ENCODE measurements around the gene SYP. TPM values are rescaled to one million over a fixed set of nuclear protein-coding genes. Genes with fewer than 3 reads are reported as not detected.
A peak's percentile ranks its signal among the peaks of the same experiment; 100 is the strongest.

Gene SYP
- 0.27 to 0.33 TPM (median 0.32 TPM) in 3 replicates for total RNA-seq

DNA sequence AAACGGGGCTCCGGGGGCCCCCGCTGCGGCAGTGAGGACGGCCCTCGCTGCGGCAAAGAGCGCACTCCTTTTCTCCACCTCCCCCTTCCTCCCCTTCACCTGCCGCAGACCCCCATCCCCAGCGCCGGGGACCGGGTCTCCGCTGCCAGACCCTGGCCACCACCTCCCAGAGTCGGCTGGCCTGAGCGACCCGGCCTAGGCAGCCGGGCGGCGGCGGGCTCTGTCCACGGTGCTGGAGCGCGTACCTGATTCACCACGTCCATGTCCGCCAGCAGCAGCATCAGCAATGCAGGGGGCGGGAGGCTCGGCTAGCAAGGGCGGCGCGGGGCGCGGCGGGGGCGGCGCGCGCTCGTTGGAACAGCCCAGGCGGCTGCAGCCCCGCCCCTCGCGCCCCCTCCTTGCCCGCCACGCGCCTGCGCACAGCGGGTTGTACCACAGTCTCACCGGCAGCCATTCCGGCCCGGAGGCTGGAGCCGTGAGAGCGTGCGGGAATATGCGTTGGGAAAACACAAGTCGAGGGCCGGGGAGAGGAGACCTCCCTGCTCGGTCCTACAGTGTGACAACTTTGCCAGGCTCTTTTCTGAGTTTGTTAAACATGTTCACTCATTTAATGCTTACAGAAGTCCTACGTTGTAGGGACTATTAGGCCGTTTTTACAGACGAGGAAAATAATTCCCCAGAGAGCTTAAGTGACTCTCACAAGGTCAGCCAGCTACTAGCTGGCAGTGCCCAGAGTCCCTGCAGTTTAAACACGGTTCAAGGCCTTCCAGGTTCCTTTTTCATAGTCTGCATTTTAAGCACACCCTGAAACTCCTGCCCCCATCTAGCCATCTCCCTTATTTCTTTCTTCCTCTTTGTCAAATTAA is at the start of gene SYP:
SYP (minus strand) TSS at position 288 of the 866 bp plus-strand sequence; CDS start at position 281, 7 bp downstream.
- TF ChIP-seq CTCF (IDR thresholded peaks at IDR 0.05; ENCODE audit: unreplicated experiment), result no peak
- Mint-ChIP-seq H3K36me3 (no peaks in the 10 kb centered on the region), H3K9me3 (peaks cover 25% of the 10 kb centered on the region), H3K4me3 (no peak within 1 kb of the TSS), H3K4me1 (peaks cover 5% of the 10 kb centered on the region), H3K27me3 (ENCODE audit: low read depth) (peaks cover 28% of the 10 kb centered on the region), H3K27ac (no peak within 1 kb of the TSS)
- peak; percentile 86 to 91 for DNase-seq (ENCODE audit: low spot score in 2 of 2, unreplicated experiment in 2 of 2)

DNA sequence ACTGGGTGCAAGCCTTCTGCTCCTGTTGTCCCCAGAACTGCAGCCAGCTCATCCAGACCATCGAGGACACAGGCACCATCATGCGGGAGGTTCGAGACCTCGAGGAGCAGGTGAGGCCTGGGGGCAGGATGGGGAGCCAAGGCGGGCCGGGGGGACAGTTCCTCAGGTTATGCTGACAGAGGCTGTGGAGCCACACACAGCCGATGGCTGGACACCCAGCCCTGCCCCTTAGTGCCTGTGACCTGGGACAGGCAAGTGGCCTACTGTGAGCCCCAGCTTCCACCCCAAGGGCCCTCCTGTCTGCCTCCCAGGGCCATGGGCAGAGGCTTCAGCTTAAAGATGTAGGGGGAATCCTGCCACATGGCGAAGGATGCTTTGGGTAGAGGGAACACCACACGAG is 49.6 kb upstream of the SYP start:
- H3K9me3 Mint-ChIP-seq, result peaks cover 13% of the 10 kb centered on the region

GRCh38 chrX:49249071-49249470 is 49.1 kb upstream of the SYP start:
- no peak for DNase-seq (ENCODE audit: low spot score in 2 of 2, unreplicated experiment in 2 of 2)
- H3K27me3 Mint-ChIP-seq (ENCODE audit: low read depth), result no peaks in the 10 kb centered on the region
- no peak overlapping the region for H3K27ac Mint-ChIP-seq
- peaks cover 15% of the 10 kb centered on the region for H3K9me3 Mint-ChIP-seq
- no peaks in the 10 kb centered on the region for H3K4me1 Mint-ChIP-seq
- no peak for TF ChIP-seq CTCF (IDR thresholded peaks at IDR 0.05; ENCODE audit: unreplicated experiment)
- no peak overlapping the region for H3K4me3 Mint-ChIP-seq
- peaks cover 9% of the 10 kb centered on the region for H3K36me3 Mint-ChIP-seq

More for the DNA sequence above, 49.6 kb upstream of the SYP start:
- no peak for TF ChIP-seq CTCF (IDR thresholded peaks at IDR 0.05; ENCODE audit: unreplicated experiment)
- H3K27ac Mint-ChIP-seq, result no peak overlapping the region
- no peaks in the 10 kb centered on the region for H3K27me3 Mint-ChIP-seq (ENCODE audit: low read depth)
- no peaks in the 10 kb centered on the region for H3K4me1 Mint-ChIP-seq
- peaks cover 9% of the 10 kb centered on the region for H3K36me3 Mint-ChIP-seq
- no peak overlapping the region for H3K4me3 Mint-ChIP-seq
- no peak for DNase-seq (ENCODE audit: low spot score in 2 of 2, unreplicated experiment in 2 of 2)

DNA sequence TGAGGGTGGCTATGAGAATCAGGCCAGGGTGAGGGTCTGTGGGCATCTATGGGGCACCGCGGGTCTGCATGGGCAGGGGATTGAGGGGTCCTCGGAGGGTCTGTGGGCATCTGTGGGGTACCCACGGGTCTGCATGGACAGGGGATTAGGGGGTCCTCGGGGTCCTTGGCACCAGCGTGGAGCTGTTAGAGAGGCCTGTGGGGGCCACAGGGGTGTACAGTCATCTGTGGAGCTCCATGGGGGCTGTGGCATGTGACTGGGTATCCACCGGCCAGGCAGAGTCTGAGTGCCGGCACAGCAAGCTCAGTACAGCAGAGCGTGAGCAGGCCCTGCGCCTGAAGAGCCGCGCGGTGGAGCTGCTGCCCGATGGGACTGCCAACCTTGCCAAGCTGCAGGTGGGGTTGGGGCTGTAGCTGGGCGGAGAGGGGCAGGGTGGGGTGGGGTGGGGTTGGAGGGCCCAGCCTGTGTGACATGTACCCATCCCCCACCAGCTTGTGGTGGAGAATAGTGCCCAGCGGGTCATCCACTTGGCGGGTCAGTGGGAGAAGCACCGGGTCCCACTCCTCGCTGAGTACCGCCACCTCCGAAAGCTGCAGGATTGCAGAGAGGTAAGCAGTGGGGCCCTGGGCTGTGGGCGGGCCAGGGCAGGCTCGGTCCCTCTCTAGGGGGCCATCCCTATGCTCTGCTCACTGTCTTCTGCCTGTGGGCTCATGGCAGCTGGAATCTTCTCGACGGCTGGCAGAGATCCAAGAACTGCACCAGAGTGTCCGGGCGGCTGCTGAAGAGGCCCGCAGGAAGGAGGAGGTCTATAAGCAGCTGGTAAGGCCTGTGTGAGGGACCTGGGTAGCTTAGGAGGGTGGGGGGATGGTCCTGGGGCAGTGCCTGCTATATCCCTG is 48.2 kb upstream of the SYP start:
- peaks cover 20% of the 10 kb centered on the region for H3K9me3 Mint-ChIP-seq
- no peak overlapping the region for H3K4me3 Mint-ChIP-seq
- DNase-seq (ENCODE audit: low spot score in 2 of 2, unreplicated experiment in 2 of 2), result no peak
- no peaks in the 10 kb centered on the region for H3K27me3 Mint-ChIP-seq (ENCODE audit: low read depth)
- TF ChIP-seq CTCF (IDR thresholded peaks at IDR 0.05; ENCODE audit: unreplicated experiment), result no peak
- no peak overlapping the region for H3K27ac Mint-ChIP-seq
- peaks cover 11% of the 10 kb centered on the region for H3K36me3 Mint-ChIP-seq
- no peaks in the 10 kb centered on the region for H3K4me1 Mint-ChIP-seq

GRCh38 chrX:49247346-49247745 is 47.4 kb upstream of the SYP start:
- no peaks in the 10 kb centered on the region for H3K27me3 Mint-ChIP-seq (ENCODE audit: low read depth)
- no peak overlapping the region for H3K27ac Mint-ChIP-seq
- H3K9me3 Mint-ChIP-seq, result peaks cover 16% of the 10 kb centered on the region

More at GRCh38 chrX:49247346-49247745, 47.4 kb upstream of the SYP start:
- no peaks in the 10 kb centered on the region for H3K4me1 Mint-ChIP-seq
- no peak overlapping the region for H3K4me3 Mint-ChIP-seq
- peaks cover 16% of the 10 kb centered on the region for H3K36me3 Mint-ChIP-seq
- DNase-seq (ENCODE audit: low spot score in 2 of 2, unreplicated experiment in 2 of 2), result no peak
- TF ChIP-seq CTCF (IDR thresholded peaks at IDR 0.05; ENCODE audit: unreplicated experiment), result no peak

Data from mesothelial cell of epicardium (in vitro differentiated cells).